GM18526 (cell line): Measurements from ENCODE around the gene PIK3CA.

ENCODE experiments used
- POLR2A ChIP-seq: IDR thresholded peaks from 3 replicates; pipeline ENCODE4 v1.6.1; 2011; ENCODE audit not compliant: insufficient read length; ENCODE audit errors: extremely low read depth

The PIK3CA gene

GRCh38 chr3:179149951-179150350, 1.8 kb downstream of the PIK3CA start:
- TF ChIP-seq POLR2A: no peak

GRCh38 chr3:179150610-179151009, 2.5 kb downstream of the PIK3CA start:
- TF ChIP-seq POLR2A: no peak

- TF ChIP-seq POLR2A: no peak
Measured at GRCh38 chr3:179151474-179151873, 3.3 kb downstream of the PIK3CA start.

- no peak for TF ChIP-seq POLR2A
Measured at GRCh38 chr3:179156170-179156569, 8.0 kb downstream of the PIK3CA start.

- TF ChIP-seq POLR2A: no peak
Measured at GRCh38 chr3:179156775-179157174, 8.6 kb downstream of the PIK3CA start.

GRCh38 chr3:179158336-179159039, 10.3 kb downstream of the PIK3CA start:
- no peak for TF ChIP-seq POLR2A

- TF ChIP-seq POLR2A: no peak
Measured at GRCh38 chr3:179163503-179163902, 15.3 kb downstream of the PIK3CA start.

GRCh38 chr3:179164857-179165256, 16.7 kb downstream of the PIK3CA start:
- TF ChIP-seq POLR2A: no peak

- TF ChIP-seq POLR2A: no peak
Measured at GRCh38 chr3:179166561-179167201, 18.5 kb downstream of the PIK3CA start.

- no peak for TF ChIP-seq POLR2A
Measured at GRCh38 chr3:179168918-179169317, 20.8 kb downstream of the PIK3CA start.

- TF ChIP-seq POLR2A: no peak
Measured at GRCh38 chr3:179172546-179172945, 24.4 kb downstream of the PIK3CA start.

- TF ChIP-seq POLR2A: no peak
Measured at GRCh38 chr3:179174316-179174715, 26.2 kb downstream of the PIK3CA start.

GRCh38 chr3:179174898-179175297, 26.7 kb downstream of the PIK3CA start:
- TF ChIP-seq POLR2A: no peak

- no peak for TF ChIP-seq POLR2A
Measured at GRCh38 chr3:179175358-179175757, 27.2 kb downstream of the PIK3CA start.

- TF ChIP-seq POLR2A: no peak
Measured at GRCh38 chr3:179177611-179178010, 29.5 kb downstream of the PIK3CA start.

GRCh38 chr3:179179256-179179655, 31.1 kb downstream of the PIK3CA start:
- no peak for TF ChIP-seq POLR2A
